Activated CD8-positive, alpha-beta memory T cell treated with anti-CD3 and anti-CD28 coated beads, Interleukin-2, amount 10 ng/mL, durations not matched to agents 7 days and 5 days (primary cell): ENCODE measurements around the gene DNM2. TPM values are rescaled to one million over a fixed set of nuclear protein-coding genes. Genes with fewer than 3 reads are reported as not detected.
A peak's percentile ranks its signal among the peaks of the same experiment; 100 is the strongest.

Experiments
- ATAC-seq: fragments of 150-1000 bp; cut with Tn5 transposase; one replicate; pipeline ENCODE4 v1.10.0; 2021; ENCODE audit warnings: moderate library complexity
- CTCF ChIA-PET: fragments of 350-600 bp; sonication (Branson Sonifier 250); formaldehyde crosslinking; loops from one replicate; lab custom pipeline; 2021; ENCODE audit warnings: antibody characterized with exemption; lab: Charles Lee
- DNase-seq: peaks from one replicate; pipeline ENCODE4 v3.0.0-alpha.2; 2020
- H3K27ac Mint-ChIP-seq: one replicate; pipeline ENCODE4 v1.8.0; 2021; ENCODE audit warnings: mild to moderate bottlenecking, mixed read lengths
- H3K27me3 Mint-ChIP-seq: one replicate; pipeline ENCODE4 v1.8.0; 2021; ENCODE audit warnings: mixed read lengths
- H3K36me3 Mint-ChIP-seq: one replicate; pipeline ENCODE4 v1.8.0; 2021; ENCODE audit warnings: mild to moderate bottlenecking, mixed read lengths
- H3K4me1 Mint-ChIP-seq: one replicate; pipeline ENCODE4 v1.8.0; 2021; ENCODE audit warnings: mixed read lengths
- H3K4me3 Mint-ChIP-seq: one replicate; pipeline ENCODE4 v1.8.0; 2021; ENCODE audit warnings: mild to moderate bottlenecking, moderate library complexity, mixed read lengths
- H3K9me3 Mint-ChIP-seq: one replicate; pipeline ENCODE4 v1.8.0; 2022; ENCODE audit warnings: low read depth, mixed read lengths
- total RNA-seq, 2 experiments: library from RNA; stranded (reverse); gene quantifications; one replicate each; pipeline ENCODE4 v1.2.3, GENCODE V29; 2021

The DNM2 gene
- total RNA-seq, 2 experiments from 2014 or later = 267 to 315 TPM

GRCh38 chr19:10808937-10809649 is 91.2 kb downstream of the DNM2 start:
- H3K4me3 Mint-ChIP-seq = peak overlapping the region; percentile 17
- peaks cover 62% of the 10 kb centered on the region for H3K4me1 Mint-ChIP-seq
- DNase-seq (peak; percentile 90), ATAC-seq (peak; percentile 72)
- CTCF ChIA-PET = interaction anchor here (1.0 to 1.5 kb wide), 4 partner anchors 9 to 60 kb away, joined by 3 to 7 read pairs (median 4); partner anchors contain the start of gene TMED1
- H3K9me3 Mint-ChIP-seq = no peaks in the 10 kb centered on the region
- H3K27ac Mint-ChIP-seq = peak overlapping the region; percentile 82
- no peaks in the 10 kb centered on the region for H3K27me3 Mint-ChIP-seq
- peaks cover 40% of the 10 kb centered on the region for H3K36me3 Mint-ChIP-seq

GRCh38 chr19:10809651-10810285 is 91.9 kb downstream of the DNM2 start:
- Mint-ChIP-seq H3K27ac (peak overlapping the region; percentile 82), H3K9me3 (no peaks in the 10 kb centered on the region), H3K4me3 (no peak overlapping the region), H3K27me3 (no peaks in the 10 kb centered on the region), H3K4me1 (peaks cover 68% of the 10 kb centered on the region), H3K36me3 (peaks cover 41% of the 10 kb centered on the region)
- CTCF ChIA-PET = interaction anchor here (1.0 to 1.5 kb wide), 4 partner anchors 9 to 59 kb away, joined by 3 to 7 read pairs (median 4); partner anchors contain the start of gene TMED1
- ATAC-seq (no peak), DNase-seq (no peak)

- H3K9me3 Mint-ChIP-seq = no peaks in the 10 kb centered on the region
- H3K36me3 Mint-ChIP-seq = peaks cover 32% of the 10 kb centered on the region
- ATAC-seq = no peak
- H3K4me3 Mint-ChIP-seq = no peak overlapping the region
- no peaks in the 10 kb centered on the region for H3K27me3 Mint-ChIP-seq
- peaks cover 69% of the 10 kb centered on the region for H3K4me1 Mint-ChIP-seq
- CTCF ChIA-PET = interaction anchor here (1.2 kb wide), 2 partner anchors 18 to 53 kb away, joined by 3 read pairs; no protein-coding TSS in a partner anchor
- H3K27ac Mint-ChIP-seq = peak overlapping the region; percentile 19
- no peak for DNase-seq
Observed at GRCh38 chr19:10811391-10812111, 93.7 kb downstream of the DNM2 start.

- DNase-seq (no peak), ATAC-seq (no peak)
- Mint-ChIP-seq H3K36me3 (peaks cover 32% of the 10 kb centered on the region), H3K27me3 (no peaks in the 10 kb centered on the region), H3K4me3 (no peak overlapping the region), H3K4me1 (peaks cover 69% of the 10 kb centered on the region), H3K27ac (peak overlapping the region; percentile 93), H3K9me3 (no peaks in the 10 kb centered on the region)
- CTCF ChIA-PET = no interaction called here
Observed at GRCh38 chr19:10812196-10812595, 94.3 kb downstream of the DNM2 start.

GRCh38 chr19:10812902-10813404 is 95.1 kb downstream of the DNM2 start:
- H3K4me3 Mint-ChIP-seq = peak overlapping the region; percentile 3
- H3K27me3 Mint-ChIP-seq = no peaks in the 10 kb centered on the region
- CTCF ChIA-PET = no interaction called here
- peak; percentile 85 for DNase-seq
- peak; percentile 81 for ATAC-seq
- peaks cover 66% of the 10 kb centered on the region for H3K4me1 Mint-ChIP-seq
- peak overlapping the region; percentile 93 for H3K27ac Mint-ChIP-seq
- peaks cover 30% of the 10 kb centered on the region for H3K36me3 Mint-ChIP-seq
- H3K9me3 Mint-ChIP-seq = no peaks in the 10 kb centered on the region

- H3K4me3 Mint-ChIP-seq = no peak overlapping the region
- peaks cover 24% of the 10 kb centered on the region for H3K36me3 Mint-ChIP-seq
- H3K9me3 Mint-ChIP-seq = no peaks in the 10 kb centered on the region
- ATAC-seq (no peak), DNase-seq (no peak)
- H3K4me1 Mint-ChIP-seq = peaks cover 52% of the 10 kb centered on the region
- peak overlapping the region; percentile 59 for H3K27ac Mint-ChIP-seq
- CTCF ChIA-PET = interaction anchor here (0.8 to 2.5 kb wide), 8 partner anchors 11 to 115 kb away, joined by 3 to 9 read pairs (median 5); partner anchors contain the start of genes DNM2 and TMED1
- H3K27me3 Mint-ChIP-seq = no peaks in the 10 kb centered on the region
Observed at GRCh38 chr19:10815007-10815536, 97.2 kb downstream of the DNM2 start.

- Mint-ChIP-seq H3K27ac (peak overlapping the region; percentile 24), H3K27me3 (no peaks in the 10 kb centered on the region), H3K4me3 (no peak overlapping the region), H3K4me1 (peaks cover 56% of the 10 kb centered on the region), H3K9me3 (peaks cover under 1% of the 10 kb centered on the region), H3K36me3 (peaks cover 33% of the 10 kb centered on the region)
- CTCF ChIA-PET = interaction anchor here (1.2 to 2.5 kb wide), 5 partner anchors 12 to 116 kb away, joined by 3 to 9 read pairs (median 6); partner anchors contain the start of genes DNM2 and TMED1
- ATAC-seq (no peak), DNase-seq (no peak)
Observed at GRCh38 chr19:10815969-10816644, 98.2 kb downstream of the DNM2 start.

- Mint-ChIP-seq H3K27ac (no peak overlapping the region), H3K27me3 (no peaks in the 10 kb centered on the region), H3K4me1 (peaks cover 58% of the 10 kb centered on the region), H3K4me3 (no peak overlapping the region), H3K9me3 (peaks cover 2% of the 10 kb centered on the region), H3K36me3 (peaks cover 37% of the 10 kb centered on the region)
- CTCF ChIA-PET = no interaction called here
- no peak for ATAC-seq
- DNase-seq = no peak
Observed at GRCh38 chr19:10816691-10817090, 98.8 kb downstream of the DNM2 start.

- peaks cover 44% of the 10 kb centered on the region for H3K36me3 Mint-ChIP-seq
- peaks cover 55% of the 10 kb centered on the region for H3K4me1 Mint-ChIP-seq
- ATAC-seq = no peak
- H3K9me3 Mint-ChIP-seq = peaks cover 2% of the 10 kb centered on the region
- DNase-seq = no peak
- H3K4me3 Mint-ChIP-seq = no peak overlapping the region
- CTCF ChIA-PET = interaction anchor here (1.1 to 1.4 kb wide), 3 partner anchors 10 to 100 kb away, joined by 3 to 4 read pairs (median 4); partner anchors contain the start of gene DNM2
- H3K27ac Mint-ChIP-seq = peak overlapping the region; percentile 54
- no peaks in the 10 kb centered on the region for H3K27me3 Mint-ChIP-seq
Observed at GRCh38 chr19:10817291-10818038, 99.6 kb downstream of the DNM2 start.

- H3K27me3 Mint-ChIP-seq = no peaks in the 10 kb centered on the region
- CTCF ChIA-PET = interaction anchor here (1.1 to 1.4 kb wide), 3 partner anchors 9 to 101 kb away, joined by 3 to 4 read pairs (median 4); partner anchors contain the start of gene DNM2
- H3K36me3 Mint-ChIP-seq = peaks cover 40% of the 10 kb centered on the region
- ATAC-seq = no peak
- H3K4me3 Mint-ChIP-seq = no peak overlapping the region
- H3K4me1 Mint-ChIP-seq = peaks cover 44% of the 10 kb centered on the region
- peaks cover 2% of the 10 kb centered on the region for H3K9me3 Mint-ChIP-seq
- H3K27ac Mint-ChIP-seq = no peak overlapping the region
- no peak for DNase-seq
Observed at GRCh38 chr19:10818301-10819123, 100.6 kb downstream of the DNM2 start.
